Stimulated activated CD4-positive, alpha-beta T cell treated with anti-CD3 and anti-CD28 coated beads, TNF-alpha, amount 100 ng/mL, for 48 hours (primary cell): ENCODE data around the gene AKT1.
"Not testable (repeated sequence)": the region's sequence is repeated elsewhere in the genome, so short reads cannot be mapped to it uniquely, and the experiment has no call there.

Experiments used
- DNase-seq, 3 donors: peaks; one replicate each; pipeline ENCODE4 v3.0.0-alpha.2; 2020; ENCODE audit warnings: low read depth in 3 of 3

Gene AKT1

DNA sequence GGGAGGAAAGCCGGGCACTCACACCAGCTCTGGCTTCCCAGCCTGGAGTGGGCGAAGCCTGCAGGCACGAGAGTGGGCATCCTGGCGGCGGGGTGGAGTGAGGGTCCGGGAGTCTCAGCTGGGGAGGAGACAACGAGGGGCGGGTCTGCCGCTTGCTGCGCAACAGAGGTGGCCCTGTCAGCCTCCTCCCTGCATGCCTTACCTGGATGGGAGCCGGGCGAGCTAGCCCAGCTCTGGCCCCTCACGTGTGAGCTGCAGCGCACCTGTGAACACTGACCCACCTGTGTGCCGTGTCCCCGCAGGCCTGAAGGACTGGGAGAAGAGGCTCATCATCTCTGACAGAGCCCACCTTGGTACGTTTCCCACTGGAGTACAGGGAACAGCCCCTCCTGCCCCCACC is 56.5 kb downstream of the AKT1 start:
- no peak for DNase-seq

DNA sequence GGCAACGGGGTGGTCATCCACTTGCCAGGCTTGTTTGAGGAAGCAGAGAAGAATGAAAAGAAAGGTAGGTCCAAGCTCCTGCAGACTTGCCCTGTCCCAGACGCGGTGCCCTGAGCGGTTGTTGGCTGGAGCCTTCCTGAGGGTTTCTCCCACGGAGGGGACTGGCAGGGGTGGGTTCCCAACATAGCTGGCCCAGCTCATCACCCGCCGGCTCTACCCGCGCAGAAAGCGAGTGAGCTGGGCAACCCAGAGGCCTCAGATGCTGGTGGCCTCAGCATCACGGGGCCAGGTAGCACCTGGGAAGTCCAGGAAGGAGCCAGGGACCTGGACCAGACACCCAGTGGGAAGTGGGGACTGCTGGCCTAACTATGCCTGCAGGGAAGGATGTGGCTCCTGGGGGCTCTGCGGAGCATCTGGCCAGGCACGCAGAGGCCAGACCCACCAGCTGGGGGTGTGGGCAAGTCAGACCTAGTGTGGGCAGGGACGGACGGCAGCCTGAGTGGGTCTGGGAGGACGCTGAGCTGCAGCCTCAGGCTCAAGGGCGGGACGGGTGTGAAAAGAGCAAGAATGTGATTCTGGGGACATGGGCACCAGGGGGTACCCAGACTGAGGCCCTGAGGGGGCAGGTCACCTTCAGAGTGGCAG is 57.1 kb downstream of the AKT1 start:
- no peak for DNase-seq

DNA sequence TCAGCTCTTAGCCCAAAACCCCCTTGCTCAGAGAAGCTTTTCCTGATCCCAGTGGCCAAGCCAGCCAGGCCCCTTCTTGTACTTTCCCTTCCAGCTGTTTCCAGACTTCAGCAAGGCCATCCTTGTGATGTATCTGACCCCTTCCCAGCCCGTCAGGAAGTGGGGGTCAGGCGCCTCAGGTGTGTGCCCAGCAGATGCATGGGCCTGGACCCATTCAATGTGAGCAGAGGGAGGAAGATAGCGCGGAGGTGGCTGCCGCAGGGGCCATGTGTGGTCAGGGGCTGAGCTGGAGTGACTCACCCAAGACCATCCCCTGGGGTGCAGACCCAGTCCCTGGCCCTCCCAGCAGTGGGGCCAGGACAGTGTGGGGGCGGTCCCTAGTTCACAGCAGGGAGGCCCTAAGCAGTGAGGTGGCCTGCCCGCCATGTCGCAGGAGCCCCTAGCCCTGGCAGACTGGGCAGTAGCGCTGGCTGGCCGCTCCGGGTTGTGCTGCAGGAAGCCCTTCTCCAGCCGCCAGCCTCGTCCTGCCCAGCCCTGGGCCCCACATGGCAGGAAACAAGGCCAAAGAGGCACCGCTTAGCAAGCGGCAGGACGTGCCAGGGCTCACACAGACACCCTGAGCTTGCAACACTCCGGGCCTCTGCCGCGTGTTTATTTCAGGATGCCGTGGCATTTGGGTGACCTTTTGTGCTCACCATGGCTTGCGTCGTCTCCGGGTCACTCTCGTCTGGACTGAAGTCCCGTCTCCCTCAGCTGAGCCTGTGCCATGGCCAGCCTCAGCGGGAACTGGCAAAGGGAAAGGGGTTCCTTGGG is 59.5 kb downstream of the AKT1 start:
- DNase-seq = no peak

DNA sequence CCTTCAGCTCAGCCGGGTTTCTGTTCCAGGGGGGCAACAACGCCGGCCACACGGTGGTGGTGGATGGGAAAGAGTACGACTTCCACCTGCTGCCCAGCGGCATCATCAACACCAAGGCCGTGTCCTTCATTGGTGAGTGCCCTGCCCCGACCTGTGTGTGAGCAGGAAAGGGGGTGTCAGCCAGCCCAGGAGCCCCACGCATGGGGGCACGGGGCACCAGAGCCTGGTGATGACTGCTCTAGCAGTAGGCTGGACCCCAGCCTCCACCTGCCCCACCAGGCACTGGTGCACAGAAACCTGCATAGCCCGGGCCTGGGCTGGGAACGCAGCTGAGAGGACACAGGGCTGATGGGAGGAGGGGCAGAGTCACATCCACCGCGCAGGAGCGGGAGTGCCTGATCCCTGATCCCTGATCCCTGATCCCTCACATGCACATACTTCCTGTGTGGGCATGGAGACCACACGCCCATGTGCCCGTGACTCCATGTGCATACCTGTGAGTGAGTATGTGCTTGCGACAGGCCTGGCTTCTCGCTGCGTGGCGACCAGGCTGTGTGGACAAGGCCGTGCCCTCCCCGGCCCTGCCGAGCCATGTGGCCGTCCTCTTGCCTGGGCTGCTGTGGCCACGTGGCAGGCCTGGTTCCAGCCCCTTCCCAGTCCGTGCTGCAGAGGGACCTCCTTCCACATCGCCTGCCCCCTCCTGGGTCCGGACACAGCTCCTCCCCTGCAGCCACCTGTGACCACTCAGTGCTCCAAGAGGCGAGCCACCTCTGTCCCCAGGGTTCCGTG is 60.4 kb downstream of the AKT1 start:
- no peak for DNase-seq

DNA sequence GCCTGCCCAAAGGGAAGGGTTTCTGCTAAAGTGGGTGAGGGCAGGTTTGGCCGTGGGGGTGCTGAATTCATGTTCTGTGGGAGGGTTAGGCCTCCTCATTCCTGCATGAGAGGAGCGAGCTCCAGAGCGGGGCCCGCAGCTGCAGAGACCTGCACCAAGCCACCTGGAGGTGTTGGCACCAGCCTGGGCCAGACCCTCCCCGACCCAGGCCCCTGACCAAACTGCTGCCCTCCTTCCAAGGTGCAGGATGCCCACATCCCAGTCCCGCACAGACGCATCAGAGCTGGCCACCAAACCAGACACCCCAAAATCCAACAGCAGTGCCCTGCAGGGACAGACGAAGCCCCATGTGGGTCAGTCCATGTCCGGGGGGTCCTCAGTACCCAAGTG is 61.0 kb downstream of the AKT1 start:
- DNase-seq = no peak

DNA sequence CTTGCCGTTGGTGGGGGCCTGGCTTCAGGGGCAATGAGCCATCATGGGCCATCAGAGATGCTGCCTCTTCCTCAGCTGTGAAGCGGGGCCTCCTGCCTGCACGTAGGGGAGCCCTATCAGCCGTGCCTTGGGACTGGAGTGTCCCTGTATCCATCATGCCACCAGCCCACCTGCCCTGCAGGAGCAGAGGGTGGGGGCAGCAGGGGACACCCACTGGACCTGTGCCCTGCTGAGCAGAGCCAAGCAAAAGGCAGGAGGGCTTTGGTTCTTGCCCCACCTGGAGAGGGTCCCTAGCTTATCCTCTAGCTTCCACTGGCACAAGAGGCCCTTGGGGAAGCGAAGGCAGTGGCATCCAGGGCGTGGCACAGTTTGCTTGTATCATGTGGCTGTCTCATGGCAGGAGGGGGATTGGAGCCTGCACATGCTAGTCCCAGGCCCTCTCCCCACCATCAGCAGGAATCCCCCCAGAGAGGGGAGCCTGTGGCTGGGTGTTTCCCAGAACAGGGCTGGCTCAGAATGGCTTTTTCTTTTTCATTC is 61.4 kb downstream of the AKT1 start:
- no peak for DNase-seq

DNA sequence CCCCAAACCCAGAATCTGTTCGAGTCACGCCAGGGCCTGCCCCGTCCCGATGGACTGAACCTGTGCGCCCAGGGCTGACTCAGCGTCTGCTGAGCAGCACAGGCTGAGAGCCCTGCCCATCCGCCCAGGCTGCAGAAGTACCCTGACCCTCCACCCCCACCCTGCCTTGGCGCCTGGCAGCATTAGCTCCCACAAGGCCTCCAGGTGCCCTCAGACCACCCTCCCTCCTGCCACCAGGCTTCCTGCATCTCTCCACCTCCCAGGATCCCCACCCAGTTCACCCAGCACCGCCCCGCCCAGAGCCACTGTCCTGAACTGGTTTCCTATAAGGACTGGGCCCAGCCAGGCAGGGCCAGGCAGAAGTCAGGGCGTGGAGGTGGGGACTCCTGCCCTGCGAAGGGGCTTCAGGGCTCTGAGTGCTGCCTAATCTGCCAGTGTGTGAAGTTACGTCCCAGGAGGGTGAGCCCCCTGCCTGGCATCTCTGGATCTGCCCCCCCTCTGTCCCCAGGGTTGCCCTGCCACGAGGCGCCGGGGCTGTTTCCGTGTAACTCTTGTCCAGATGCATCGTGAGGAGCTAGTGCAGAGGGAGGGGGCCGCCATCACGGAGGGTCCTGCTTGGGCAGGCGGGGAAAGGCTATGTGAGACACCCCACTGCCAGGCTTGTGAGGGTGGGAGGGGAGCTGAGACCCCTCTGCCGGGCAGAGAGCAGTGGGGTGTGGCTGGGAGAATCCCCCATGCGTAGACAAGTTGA is 62.4 kb downstream of the AKT1 start:
- no peak for DNase-seq

DNA sequence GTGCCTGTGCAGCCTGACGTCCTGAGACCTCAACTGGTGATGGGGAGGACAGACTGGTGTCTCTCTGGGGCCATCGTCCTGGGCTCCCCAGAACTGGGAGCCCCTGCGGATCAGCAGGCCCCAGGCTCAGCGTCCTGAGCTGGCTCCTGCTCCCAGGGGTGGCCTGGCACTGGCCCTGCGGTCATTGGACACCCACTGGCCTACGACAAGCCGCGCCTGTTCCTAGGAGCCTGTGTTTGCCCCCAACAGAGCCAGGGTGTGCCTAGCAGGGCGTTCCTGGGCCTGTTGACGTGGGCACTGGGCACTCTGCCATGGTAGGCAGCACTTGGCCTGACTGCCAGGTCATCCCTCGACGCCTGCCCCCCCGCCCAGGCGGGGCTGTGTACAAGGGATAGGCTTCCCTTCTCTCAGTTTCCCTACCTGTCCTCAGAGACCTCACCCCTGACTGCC is 63.2 kb downstream of the AKT1 start:
- no peak for DNase-seq

DNA sequence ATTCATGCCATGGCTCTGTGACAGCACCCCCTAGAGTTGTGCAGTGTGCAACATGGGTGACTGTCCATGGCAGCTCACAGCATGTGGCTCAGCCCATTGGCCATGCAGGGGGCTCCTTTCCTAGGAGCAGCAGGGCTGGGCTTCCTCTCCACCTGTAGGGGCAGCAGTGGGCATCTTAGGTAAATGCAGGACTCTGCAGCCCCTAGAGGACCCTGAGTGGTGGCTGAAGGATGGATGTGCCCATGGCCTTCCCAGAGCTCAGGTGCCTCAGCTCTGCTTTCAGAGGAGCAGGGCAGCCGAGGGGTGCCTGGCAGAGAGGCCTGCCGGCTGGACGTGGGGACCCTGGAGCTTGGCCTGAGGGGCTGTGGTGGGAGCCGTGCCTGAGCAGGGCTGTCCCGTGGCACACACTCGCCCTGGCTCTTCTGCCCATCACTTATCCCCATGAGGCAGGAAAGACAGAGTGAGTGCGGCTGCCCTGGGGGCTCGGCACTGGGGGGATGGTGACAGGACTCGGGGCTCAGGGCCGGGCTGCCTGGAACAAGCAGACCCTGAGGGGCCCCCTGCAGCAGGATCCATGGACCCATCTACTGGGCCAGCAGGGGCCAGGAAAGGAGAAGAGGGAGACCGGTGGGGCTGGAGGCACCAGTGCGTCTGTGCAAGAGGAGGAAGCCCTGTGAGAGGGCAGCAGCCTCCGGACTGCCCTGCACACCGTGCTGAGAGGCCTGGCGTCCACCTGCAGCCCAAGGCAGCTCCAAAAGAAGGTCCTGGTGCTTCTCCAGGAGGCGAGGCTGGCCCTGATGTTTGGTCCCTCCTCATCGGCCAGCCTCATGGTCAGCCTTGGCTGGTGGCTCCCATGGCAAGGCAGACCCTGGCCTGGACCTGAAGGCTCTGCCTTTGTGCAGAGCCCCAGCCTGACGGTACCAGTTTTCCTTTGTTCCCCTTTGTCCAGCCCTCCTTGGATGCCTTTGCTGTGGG is 63.9 kb downstream of the AKT1 start:
- no peak for DNase-seq

DNA sequence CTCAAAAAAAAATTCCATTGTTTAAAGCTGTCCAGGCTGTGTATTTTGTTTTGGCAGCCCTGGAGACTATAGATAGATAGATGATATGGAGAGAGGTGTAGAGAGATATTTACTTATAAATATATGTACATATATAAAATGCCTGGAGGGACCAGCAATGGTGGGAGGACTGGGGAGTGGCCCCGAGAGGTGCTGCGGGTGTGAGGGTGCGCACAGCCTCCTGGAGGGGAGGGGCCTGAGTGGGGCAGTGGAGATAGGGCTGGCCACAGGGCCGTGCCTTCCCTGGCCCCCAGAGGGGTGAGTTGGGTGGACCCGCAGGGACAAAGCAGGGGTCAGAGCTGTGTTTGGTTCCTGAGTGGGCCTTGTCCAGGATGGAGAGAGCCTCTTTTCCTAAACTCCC is 65.1 kb downstream of the AKT1 start:
- DNase-seq = no peak

DNA sequence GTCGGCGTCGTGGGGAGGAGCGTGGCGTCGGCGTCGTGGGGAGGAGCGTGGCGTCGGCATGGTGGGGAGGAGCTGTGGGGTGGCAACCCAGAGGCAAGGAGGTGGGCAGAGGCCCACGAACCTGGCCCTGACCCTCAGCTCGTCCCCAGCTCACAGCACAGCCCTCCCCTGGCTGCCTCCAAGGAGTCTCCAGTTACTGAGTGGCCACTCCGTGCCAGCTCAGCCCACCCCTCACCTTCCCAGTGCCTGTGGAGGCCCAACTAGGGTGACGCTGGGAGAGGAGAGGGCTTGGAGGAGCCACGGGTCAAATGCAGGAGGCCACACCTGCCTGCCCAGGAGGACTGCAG is 65.7 kb downstream of the AKT1 start:
- no peak for DNase-seq

DNA sequence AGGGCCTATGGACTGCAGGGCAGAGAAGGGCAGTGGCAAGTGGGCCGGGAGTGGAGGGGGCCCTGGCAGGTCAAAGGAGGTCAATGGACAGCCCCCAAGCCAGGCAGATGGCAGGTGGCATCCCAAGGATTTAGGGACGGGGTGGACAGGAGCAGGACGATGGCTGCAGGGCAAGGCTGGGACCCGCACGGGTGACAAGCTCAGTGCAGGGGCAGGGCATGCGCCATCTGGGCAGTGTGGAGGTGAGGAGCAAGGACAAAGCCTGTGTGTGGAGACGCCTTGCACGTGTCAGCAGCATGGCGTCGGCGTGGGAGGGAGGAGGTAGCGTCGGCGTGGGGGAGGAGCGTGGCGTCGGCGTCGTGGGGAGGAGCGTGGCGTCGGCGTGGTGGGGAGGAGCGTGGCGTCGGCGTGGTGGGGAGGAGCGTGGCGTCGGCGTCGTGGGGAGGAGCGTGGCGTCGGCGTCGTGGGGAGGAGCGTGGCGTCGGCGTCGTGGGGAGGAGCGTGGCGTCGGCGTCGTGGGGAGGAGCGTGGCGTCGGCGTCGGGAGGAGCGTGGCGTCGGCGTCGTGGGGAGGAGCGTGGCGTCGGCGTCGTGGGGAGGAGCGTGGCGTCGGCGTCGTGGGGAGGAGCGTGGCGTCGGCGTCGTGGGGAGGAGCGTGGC is 66.2 kb downstream of the AKT1 start:
- not testable (repeated sequence) for DNase-seq

DNA sequence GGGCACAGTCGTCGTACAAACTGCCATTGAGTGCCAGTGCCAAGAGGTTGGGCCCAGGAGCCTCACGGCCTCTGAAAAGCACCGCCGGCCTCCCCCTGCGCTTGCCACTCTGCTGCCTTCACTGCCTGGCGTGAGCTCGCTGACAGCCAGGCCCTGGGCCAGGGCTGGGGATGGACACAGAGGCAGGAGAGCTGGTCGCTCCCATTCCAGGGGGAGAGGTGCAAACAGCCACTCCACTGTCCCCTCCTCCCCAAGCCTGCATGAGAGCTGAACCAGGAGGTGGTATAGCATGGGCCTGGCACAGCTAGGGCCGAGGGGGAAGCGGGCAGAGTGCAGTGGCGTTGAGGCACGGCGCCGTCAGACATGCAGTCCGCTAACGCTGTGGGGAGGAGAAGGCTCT is 66.9 kb downstream of the AKT1 start:
- no peak for DNase-seq

DNA sequence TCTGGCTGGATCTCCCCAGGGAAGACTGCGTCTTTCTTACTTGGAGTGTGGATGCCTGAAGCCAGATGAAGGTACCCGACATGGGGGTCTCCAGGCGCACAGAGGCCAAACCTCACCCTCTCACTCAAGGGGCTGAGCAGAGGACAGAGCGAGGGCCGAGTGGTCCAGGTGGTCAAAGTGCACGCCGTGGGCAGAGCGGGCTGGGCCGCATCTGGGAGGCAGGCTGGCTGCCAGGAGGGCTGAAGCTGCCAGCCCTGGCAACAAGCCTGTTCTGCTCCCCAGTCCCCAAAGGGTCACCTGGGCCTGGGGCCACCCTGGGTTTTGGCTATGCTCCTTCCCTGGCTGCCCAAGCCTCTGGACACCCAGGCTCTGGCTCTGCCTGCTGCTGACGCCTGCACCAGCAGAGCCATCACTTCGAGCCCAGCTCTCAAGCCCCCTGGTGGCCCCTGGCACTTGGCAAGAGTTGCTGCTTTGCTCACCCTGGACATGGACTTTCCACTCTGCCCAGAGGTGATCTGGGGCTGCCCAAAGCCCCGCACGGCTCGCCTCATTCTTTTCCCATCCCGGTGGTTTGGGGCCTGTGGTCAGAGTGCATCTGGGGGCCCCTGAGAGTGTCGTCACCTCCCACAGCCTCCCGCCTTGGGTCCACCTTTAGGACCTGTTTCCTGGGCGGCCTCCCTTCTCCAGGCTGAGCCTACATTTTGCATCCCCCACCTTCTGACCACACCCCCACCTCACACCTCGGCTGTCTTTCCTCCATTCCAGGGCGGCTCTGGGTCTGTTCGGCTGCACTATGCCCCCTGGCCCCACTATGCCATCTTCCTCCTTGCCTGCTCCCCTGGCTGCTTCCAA is 68.7 kb downstream of the AKT1 start:
- DNase-seq = no peak

DNA sequence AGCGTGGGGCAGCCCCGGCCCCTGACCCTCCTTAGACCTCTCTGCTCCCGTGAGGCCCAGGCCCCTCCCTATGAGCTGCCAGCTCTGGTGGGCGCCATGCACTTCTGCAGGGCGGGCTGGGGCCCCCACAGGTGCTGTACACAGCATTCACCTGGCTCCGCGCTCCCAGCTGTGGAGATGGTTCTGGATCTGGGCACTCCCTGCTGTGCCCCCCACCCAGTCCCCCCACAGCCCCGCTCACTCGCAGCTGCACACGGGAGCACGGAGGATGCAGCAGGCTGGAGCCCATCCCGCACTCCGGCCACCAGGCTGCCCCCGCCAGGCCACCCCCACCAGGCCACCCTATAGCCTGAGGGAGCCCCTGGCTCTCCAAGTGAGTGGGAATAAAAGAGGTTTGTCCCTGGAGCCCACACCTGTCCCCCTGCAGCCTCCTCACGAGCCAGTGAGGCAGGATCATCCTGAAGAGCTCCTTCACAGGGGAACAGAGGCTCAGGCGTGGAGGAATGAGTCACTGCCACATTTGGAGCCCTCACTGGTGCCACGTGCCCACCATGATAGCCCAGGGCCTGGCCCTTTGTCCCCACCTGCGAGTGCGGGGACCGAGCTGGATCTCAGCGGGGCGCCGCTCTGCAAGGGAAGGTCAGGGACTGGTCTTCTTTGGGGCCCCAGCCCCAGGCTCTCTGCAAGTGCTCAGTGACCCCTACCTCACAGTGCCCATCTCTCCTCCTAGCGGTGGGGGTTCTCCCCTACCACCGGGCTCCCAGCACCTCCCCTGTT is 69.6 kb downstream of the AKT1 start:
- DNase-seq = no peak

DNA sequence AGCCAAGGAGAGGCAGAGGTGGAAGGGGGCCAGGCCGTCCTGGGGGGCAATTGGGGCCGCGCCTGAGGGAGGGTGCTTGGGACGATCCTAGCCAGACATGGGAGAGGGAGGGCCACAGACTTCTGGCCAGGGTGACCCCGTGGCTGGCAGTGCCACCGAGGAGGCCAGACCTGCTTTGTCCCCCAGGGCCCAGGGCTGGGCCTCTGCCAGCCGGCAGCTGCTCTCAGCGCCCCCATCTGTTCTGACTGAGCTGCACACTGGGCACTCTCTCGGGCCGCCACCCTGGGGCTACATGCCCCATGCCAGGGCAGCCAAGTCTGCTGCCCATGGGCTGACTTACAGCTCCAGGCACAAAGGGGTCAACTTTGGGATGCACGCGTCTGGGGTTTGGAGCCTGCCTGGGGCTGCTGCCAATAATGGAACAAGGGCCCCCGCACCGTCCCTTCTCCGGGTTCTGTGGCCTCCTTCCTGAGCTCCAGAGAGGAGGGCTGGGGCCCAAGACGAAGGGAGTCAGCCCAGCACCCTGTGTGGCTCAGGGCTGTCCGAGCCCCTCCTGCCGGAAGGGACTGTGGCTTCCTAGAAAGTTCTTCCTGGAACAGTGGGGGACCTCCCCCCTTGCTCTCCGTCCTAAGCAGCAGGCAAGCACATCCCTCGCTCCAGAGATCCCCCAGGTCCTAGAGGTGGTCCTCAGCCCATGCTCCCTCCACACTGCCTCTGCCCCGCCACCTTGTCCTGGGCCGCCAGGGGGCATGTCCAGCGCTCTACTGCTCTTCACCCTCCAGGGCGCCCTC is 70.4 kb downstream of the AKT1 start:
- no peak for DNase-seq

DNA sequence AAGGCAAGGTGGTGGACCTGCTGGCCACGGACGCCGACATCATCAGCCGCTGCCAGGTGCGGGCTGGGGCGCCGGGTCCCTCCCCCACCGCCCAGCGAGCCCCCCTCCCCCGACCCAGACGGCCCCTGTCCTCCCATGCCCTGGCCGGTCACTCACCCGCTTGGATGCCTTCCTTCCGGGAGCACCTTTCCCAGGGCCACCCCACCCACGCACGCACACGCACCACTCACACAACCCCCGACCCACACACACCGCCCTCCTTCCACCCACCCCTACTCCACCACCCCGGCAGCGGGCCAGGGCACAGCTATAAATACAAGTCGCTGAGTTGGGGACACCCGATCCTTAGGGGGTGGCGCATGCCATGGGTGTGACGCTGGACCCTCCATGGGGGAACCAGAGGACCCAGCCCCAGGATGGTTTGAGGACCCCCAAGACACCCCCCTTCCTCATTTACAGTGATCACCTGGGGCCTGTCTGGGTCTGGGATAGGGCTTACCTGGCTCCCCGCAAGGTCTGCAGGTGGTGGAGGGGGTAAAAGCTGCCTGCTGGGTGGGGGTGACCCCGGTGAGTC is 71.1 kb downstream of the AKT1 start:
- DNase-seq = no peak
